NAMALWA (cell line): ENCODE data around the gene HDAC4.

Experiments used
- DNase-seq: peaks from one replicate; pipeline ENCODE4 v3.0.0-alpha.2; 2015; ENCODE audit warnings: low spot score

HDAC4 gene

DNA sequence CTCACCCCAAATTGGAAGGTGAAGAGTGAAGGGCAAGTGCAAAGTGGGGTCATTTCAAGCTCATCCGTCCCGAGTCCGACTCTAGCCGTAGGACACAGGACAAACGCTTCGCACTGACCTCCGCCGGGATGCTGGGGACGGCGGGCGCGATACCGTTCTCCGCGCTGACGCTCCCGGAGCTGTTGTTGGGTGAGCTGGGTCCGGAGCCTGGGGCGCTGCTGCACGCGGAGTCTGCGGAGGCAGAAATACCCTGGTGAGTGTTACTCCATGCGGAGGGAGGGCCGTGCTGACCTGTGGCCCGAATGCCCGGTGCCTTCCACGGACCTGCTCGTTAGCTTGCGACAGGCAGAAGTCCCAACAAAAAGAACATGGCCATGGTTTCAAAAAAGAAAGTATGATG lies 261.3 kb downstream of the HDAC4 start:
- DNase-seq, result no peak

GRCh38 chr2:239139101-239139500 lies 261.7 kb downstream of the HDAC4 start:
- DNase-seq, result no peak

DNA sequence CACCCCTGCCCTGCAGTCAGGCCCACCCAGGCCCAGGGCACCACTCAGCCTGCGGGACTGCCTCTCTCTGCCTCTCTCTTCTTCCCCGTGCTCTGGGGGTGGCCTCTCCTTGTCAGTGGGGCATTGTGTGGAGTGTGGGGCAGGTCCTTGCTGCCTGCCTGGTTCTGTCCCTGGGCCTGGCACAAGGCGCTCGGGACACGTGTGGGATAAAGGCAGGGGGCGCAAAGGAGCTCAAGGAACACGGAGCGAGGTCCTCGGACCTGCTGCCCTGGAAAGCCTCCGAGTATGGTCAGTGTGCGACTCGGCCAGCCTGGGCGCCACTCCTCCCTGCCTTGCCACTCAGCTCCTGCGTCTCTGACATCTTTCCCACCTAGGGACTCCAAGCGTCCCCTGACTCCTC lies 262.2 kb downstream of the HDAC4 start:
- no peak for DNase-seq

DNA sequence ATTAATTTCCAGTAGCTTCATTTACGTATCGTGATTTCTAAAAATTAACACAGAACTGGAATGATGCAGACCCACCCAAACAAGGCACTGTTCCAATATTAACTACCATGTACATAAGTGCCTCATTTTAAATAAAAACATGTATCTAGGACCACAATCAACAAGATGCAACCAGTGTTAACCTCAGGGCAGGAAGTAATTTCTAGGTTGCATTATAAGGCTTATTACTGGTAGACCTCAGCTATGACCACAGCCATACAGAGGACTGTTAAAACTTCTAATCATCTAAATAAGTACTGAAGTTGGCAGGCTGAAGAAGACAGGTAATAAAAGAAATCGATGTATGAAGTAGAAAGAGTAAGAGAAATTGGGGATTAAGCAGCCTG lies 262.9 kb downstream of the HDAC4 start:
- no peak for DNase-seq

GRCh38 chr2:239137165-239137897 lies 263.5 kb downstream of the HDAC4 start:
- no peak for DNase-seq

GRCh38 chr2:239136762-239137161 lies 264.1 kb downstream of the HDAC4 start:
- no peak for DNase-seq

GRCh38 chr2:239136203-239136602 lies 264.6 kb downstream of the HDAC4 start:
- no peak for DNase-seq

- DNase-seq, result no peak
These were observed 265.3 kb downstream of the HDAC4 start for GRCh38 chr2:239135531-239135930.

DNA sequence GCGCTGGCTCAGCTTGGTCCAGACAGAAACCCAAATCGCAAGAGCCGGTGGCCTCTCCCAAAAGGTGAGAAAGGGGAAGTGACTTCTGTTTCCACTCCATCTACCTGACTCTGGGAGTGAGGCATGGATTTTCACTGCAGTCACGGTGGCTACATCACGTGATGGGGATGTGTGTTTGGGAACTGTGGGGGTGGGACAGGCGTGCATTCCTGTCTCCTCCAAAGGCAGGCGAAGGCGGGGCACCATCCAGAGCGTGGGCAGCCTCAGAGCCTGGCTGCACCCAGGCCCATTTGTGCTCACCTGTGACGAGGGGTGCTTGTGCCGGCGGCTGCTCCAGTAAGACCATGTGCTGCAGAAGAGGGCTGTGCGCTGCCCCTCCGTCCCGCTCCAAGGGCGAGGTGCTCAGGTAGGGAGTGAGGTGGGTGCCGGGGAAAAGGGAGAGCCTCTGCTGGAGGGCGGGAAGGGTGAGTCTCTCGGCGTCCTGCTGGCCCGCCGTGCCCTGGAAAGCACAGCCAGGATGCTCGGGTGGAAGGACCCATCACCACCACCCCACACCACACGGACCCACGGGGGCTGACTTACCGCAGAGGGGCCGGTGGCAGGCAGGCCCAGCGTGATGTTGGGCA lies 266.8 kb downstream of the HDAC4 start:
- no peak for DNase-seq

GRCh38 chr2:239132786-239133185 lies 268.0 kb downstream of the HDAC4 start:
- DNase-seq, result no peak

- no peak for DNase-seq
These were observed 268.6 kb downstream of the HDAC4 start for GRCh38 chr2:239132156-239132709.

DNA sequence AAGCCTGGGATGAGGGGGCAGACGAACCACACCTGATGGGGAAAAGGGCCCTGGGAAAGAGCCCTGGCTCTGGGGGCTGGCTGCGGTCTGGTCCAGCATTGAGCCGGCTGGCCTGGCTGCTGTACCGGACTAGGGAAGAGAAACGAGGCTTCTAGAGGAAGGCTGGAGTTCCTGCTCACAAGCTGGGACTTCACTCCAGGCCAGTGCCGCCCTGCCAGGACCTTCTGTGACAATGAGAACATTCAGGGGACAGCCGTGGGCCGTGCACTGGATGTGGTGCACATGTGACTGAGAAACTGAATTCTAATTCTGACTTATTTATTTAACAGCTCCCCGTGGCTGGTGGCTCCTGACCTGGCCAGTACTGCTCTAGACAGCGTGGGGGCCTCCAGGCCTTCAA lies 269.3 kb downstream of the HDAC4 start:
- no peak for DNase-seq

GRCh38 chr2:239130786-239131325 lies 270.0 kb downstream of the HDAC4 start:
- no peak for DNase-seq

- DNase-seq, result no peak
These were observed 270.8 kb downstream of the HDAC4 start for GRCh38 chr2:239130041-239130440.

DNA sequence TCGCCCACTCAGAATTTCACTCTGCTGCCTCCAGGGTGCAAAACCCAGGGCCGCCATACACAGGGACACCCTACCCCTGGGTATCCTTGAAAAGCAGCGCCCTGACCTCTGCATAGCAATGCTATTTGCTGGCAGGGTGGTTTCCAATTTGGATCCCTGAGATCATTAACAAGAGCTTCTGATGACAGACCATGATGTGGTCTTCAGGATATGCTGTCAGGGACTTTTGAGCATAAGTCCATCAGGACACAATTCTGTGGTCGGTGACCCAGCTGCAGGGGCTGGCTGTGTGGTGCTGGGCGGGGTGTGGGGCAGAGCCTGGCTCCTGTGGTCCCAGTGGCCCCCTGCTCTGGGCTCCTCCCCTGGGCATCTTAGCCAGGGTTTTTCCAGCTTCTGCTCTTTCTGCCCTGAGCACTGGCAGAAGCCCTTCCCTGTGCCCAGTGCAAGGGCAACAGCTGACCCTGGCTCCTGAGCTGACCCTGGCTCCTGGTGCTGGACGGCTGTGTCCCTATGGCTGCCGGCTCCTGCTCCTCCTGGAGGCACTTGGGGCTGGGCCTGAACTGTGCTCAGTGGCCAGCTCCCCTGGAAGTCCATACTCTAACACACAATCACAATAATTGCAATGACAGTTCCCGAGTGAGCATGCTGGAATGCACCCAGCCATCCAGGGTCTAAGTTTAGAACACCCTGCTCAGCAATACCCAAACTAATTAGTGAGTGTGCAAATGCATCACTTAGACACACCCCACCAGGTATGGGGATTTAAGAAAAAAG lies 271.5 kb downstream of the HDAC4 start:
- no peak for DNase-seq

DNA sequence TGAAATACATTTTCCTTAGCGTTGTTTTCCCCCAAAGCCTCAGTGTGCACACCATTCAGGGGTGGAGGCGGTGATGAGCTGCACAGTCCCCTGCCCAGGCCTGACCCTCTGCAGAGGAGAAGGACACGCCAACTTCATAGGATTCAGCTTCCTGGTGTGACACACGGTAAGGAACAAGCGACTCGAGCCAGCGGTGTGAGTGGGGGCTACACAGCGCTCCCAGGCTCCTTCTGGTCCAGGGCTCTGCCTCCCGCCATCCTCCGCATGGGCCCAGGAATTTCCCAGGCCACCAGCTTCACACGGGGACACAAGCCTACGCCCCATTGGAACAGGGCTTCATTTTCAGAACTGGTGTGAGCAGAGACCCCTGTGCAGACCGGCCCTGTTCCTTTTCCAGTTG lies 272.1 kb downstream of the HDAC4 start:
- DNase-seq, result no peak

GRCh38 chr2:239127513-239127912 lies 273.3 kb downstream of the HDAC4 start:
- no peak for DNase-seq

- DNase-seq, result no peak
These were observed 274.8 kb downstream of the HDAC4 start for GRCh38 chr2:239125726-239126675.

GRCh38 chr2:239124152-239124899 lies 276.5 kb downstream of the HDAC4 start:
- no peak for DNase-seq

- no peak for DNase-seq
These were observed 278.3 kb downstream of the HDAC4 start for GRCh38 chr2:239122421-239123110.
